Measurements from ENCODE around the gene ONECUT2.

Gene ONECUT2

DNA sequence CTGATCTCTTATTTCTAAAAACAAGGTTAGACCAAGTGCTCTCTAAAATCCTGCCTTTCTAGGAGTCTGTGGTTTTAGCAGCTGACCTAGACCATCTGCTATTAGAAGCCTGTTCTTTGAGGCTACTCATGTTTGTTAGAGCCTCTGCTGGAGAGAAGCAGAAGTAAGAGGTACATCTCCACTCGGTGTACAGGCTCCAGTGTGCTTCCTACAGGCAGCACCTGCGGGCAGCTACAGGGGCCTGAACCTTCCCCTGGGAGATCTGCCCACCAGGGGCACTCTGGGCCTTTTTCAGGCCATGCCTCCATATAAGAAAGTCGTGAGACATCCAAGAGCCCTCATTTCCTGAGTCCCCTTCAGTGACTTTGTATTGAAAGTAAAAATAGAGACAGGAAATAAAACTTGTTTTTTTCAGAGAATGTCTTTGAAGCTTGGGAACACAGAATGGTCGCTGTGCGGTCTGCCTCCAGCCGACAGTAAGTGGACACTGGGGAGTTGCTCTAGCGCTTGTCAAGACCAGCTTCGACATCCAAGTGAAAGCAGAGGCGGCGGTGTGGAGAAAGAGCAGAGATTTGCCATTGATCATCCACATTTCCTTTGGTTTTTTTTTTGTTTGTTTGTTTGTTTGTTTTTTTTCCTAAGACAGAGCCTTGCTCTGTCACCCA, 31.7 kb downstream of the ONECUT2 start:
- TF ChIP-seq, protein P1, sequence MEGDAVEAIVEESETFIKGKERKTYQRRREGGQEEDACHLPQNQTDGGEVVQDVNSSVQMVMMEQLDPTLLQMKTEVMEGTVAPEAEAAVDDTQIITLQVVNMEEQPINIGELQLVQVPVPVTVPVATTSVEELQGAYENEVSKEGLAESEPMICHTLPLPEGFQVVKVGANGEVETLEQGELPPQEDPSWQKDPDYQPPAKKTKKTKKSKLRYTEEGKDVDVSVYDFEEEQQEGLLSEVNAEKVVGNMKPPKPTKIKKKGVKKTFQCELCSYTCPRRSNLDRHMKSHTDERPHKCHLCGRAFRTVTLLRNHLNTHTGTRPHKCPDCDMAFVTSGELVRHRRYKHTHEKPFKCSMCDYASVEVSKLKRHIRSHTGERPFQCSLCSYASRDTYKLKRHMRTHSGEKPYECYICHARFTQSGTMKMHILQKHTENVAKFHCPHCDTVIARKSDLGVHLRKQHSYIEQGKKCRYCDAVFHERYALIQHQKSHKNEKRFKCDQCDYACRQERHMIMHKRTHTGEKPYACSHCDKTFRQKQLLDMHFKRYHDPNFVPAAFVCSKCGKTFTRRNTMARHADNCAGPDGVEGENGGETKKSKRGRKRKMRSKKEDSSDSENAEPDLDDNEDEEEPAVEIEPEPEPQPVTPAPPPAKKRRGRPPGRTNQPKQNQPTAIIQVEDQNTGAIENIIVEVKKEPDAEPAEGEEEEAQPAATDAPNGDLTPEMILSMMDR (IDR thresholded peaks at IDR 0.05; ENCODE audit: low read length, missing control alignments) = no peak
- DNase-seq (ENCODE audit: low read depth) = no peak
- no peak overlapping the region for H3K4me3 ChIP-seq (replicated peaks; ENCODE audit: low read depth, low read length)

DNA sequence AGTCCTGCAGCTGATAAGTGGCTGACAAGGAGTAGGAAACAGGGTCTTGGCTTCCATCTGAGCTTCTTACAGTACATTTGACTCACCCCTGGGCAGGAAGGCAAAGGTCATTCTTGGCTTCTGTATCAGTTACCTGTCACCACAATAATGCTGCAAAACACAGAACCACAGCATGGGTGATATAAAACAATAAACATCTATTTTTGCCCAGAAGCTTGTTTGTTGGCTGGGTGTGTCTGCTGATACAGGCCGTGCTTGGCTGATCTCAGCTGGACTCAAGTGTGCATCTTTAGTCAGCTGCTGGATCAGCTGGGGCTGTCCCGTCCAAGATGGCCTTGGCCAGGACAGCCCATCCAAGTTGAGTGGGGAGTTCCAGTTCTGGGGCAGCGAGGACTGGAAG, 34.7 kb downstream of the ONECUT2 start:
- no peak overlapping the region for H3K4me3 ChIP-seq (replicated peaks; ENCODE audit: low read depth, low read length)
- no peak for DNase-seq (ENCODE audit: low read depth)
- TF ChIP-seq, protein P1 (IDR thresholded peaks at IDR 0.05; ENCODE audit: low read length, missing control alignments) = no peak

DNA sequence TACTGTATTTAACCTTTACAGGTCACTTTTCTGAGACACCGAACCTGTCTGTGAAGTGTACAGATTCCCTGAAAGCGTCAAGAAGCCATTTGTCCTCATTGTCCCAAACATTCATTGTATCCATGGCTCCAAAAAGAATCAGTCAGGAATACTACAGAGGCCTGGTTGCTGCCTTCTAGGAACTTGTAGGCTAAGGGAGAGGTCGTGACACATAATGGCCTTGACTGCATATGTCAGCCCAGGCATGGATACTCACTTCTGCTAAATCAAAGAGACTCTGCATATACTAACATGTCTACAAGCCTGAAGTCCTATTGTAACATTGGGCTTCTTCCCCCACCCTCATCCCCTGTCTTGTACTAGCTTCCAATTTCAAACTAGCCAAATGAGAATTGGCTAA, 40.2 kb downstream of the ONECUT2 start:
- TF ChIP-seq, protein P1 (IDR thresholded peaks at IDR 0.05; ENCODE audit: low read length, missing control alignments) = no peak
- no peak for DNase-seq (ENCODE audit: low read depth)
- no peak overlapping the region for H3K4me3 ChIP-seq (replicated peaks; ENCODE audit: low read depth, low read length)

DNA sequence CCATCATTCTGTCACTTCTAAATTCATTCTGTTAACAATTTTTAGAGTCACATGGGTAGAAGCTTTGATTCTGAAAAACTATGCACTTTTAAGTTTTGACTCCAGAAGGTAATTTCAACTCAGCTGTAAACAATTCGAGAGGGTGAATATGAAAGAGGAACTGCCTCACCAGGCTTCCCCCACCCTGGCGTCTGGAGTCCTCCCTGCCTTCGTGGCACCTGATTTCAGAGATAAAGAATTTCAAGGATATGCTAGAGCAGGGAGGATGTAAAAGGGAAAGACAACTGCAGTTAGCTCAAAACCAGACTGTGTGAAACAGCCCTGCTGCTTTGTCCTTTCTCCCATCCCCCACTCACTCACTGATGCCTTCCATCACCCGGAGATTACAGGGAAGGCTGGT, 40.7 kb downstream of the ONECUT2 start:
- DNase-seq (ENCODE audit: low read depth) = no peak
- TF ChIP-seq, protein P1 (IDR thresholded peaks at IDR 0.05; ENCODE audit: low read length, missing control alignments) = no peak
- H3K4me3 ChIP-seq (replicated peaks; ENCODE audit: low read depth, low read length) = no peak overlapping the region

DNA sequence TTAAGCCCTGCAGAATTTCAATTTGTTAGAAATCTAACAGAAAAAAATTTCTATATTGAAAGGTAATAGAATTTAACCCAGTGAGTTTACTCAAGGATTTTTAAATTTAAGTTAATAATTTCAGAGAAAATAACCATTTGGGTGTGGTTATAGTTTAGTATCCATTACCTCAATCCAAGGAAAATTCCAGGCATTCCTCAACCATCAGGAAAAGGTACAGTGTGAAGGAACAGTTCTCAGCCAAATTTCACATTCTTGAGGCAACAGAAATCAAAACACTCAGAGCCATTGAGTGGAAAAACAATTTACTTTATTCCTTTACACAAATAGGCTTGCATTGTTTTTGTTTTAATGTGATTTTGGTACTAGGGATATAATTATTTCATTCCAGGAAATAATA, 45.6 kb downstream of the ONECUT2 start:
- DNase-seq (ENCODE audit: low read depth) = no peak
- TF ChIP-seq, protein P1 (IDR thresholded peaks at IDR 0.05; ENCODE audit: low read length, missing control alignments) = no peak
- no peak overlapping the region for H3K4me3 ChIP-seq (replicated peaks; ENCODE audit: low read depth, low read length)

DNA sequence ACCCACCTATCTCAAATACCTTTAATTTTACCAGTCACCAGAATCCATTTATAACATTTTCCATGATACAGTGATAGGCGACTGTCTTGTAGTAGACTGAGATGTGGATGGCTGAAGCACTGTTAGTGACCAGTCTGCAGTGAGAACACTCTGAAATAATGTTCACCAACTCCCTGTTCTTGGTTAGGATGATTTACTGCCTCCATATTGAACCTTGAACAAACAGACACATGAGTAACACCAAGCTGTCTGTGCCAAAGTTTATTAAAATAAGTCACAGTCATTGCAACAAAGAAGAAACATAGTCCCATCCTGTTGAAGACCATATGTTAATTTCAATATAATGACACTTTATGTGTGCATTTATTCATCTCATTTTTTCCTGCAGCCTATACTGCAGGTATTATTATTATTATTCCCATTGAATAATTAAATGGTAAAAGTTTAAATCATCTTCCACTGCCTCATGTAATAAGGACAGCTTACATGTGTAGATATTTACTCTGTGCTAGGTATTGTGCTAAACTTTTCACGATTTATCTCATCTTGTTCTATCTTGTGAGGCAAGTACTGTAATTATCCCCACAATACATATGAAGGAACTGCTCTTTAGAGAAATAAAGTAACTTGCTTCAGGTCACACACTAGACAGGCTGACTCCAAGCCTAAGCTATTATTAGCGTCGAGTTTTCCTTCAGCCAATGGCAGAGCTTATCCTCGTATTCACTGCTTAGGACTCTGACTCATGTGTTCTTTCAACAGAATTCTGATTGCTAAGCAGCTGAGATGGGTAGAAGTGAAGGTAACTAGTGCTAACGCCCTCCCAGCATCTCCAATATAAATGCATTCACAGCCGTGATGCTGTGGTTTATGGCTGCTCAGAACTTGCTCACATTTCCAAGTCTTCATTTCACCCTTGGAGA, 62.5 kb downstream of the ONECUT2 start:
- H3K4me3 ChIP-seq (replicated peaks; ENCODE audit: low read depth, low read length) = no peak overlapping the region
- TF ChIP-seq, protein P1 (IDR thresholded peaks at IDR 0.05; ENCODE audit: low read length, missing control alignments) = no peak
- DNase-seq (ENCODE audit: low read depth) = peak; percentile 7

All from fibroblast of pulmonary artery (primary cell).